Kidney epithelial cell (primary cell): ENCODE results near the gene CXCL1. TPM values are rescaled to one million over a fixed set of nuclear protein-coding genes. Genes with fewer than 3 reads are reported as not detected.
"Not testable (repeated sequence)": the region's sequence is repeated elsewhere in the genome, so short reads cannot be mapped to it uniquely, and the experiment has no call there.

ENCODE experiments used
- DNase-seq: peaks from one replicate; pipeline ENCODE4 v3.0.0-alpha.2; 2010; ENCODE audit warnings: low read depth
- H3K27me3 ChIP-seq: 2 replicates; pipeline ENCODE4 v1.6.0; 2011; ENCODE audit warnings: low read length; ENCODE audit not compliant: control insufficient read depth, insufficient read depth
- H3K36me3 ChIP-seq: 2 replicates; pipeline ENCODE4 v1.5.1; 2011; ENCODE audit warnings: low read length; ENCODE audit not compliant: control insufficient read depth, insufficient read depth
- H3K4me3 ChIP-seq: 2 replicates; pipeline ENCODE4 v1.5.1; 2011; ENCODE audit warnings: low read depth, mild to moderate bottlenecking, control low read depth, low read length
- total RNA-seq: library from RNA; depleted of rRNA; stranded (reverse); fragments of >200 nt; gene quantifications from 2 replicates; pipeline ENCODE4 v1.2.3, GENCODE V29; 2015
- TF ChIP-seq, protein P1 (sequence below): IDR thresholded peaks from 2 replicates; pipeline ENCODE4 v1.5.1; 2011; ENCODE audit warnings: mild to moderate bottlenecking, moderate library complexity, low read length, control low read depth, inconsistent platforms; ENCODE audit not compliant: insufficient read depth, poor library complexity, severe bottlenecking

Gene CXCL1
- total RNA-seq, 1 donor from 2014 or later, result 75.9 TPM

DNA sequence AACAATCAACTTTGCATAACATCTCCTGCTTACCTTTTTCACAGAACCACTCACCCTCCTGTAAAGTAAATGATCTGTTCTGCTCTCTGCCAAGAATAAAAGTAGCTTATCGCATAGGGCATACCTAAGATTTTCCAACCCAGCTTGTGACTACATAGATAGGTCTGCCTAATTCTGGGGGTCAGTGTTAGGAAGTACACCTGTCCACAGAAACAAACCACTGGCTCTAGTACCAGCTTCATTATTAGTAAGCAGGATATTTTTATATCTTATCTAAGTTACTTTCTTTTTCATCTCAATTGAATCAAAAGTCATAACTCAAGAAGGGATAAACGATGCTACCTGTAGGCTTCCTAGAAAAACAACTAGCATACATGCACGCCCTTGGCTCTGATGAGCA is 23.8 kb downstream of the CXCL1 start:
- no peak for DNase-seq
- H3K36me3 ChIP-seq, result no peaks in the 10 kb centered on the region
- H3K27me3 ChIP-seq, result no peaks in the 10 kb centered on the region
- TF ChIP-seq, protein P1, sequence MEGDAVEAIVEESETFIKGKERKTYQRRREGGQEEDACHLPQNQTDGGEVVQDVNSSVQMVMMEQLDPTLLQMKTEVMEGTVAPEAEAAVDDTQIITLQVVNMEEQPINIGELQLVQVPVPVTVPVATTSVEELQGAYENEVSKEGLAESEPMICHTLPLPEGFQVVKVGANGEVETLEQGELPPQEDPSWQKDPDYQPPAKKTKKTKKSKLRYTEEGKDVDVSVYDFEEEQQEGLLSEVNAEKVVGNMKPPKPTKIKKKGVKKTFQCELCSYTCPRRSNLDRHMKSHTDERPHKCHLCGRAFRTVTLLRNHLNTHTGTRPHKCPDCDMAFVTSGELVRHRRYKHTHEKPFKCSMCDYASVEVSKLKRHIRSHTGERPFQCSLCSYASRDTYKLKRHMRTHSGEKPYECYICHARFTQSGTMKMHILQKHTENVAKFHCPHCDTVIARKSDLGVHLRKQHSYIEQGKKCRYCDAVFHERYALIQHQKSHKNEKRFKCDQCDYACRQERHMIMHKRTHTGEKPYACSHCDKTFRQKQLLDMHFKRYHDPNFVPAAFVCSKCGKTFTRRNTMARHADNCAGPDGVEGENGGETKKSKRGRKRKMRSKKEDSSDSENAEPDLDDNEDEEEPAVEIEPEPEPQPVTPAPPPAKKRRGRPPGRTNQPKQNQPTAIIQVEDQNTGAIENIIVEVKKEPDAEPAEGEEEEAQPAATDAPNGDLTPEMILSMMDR, result no peak
- H3K4me3 ChIP-seq, result no peak overlapping the region

DNA sequence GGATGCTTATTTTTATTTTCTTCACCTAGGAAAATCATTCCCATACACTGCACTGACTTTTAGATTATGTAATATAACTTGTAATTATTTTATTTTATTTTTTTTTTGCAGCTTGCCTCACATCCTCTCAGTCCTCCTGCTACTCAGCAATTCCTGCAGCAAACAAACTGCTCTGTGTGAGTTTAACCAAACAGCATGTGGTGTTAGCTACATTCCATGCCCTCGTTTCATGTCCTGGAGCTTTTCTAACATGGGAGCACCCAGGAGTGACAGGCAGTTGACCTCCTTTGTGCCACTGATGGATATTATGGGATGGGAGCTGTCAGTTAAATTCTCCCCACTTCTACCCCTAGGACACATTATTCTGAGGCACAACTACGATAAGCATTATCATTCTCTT is 24.8 kb downstream of the CXCL1 start:
- Histone ChIP-seq H3K36me3 (no peaks in the 10 kb centered on the region), H3K27me3 (no peaks in the 10 kb centered on the region), H3K4me3 (no peak overlapping the region)
- TF ChIP-seq, protein P1, result no peak
- DNase-seq, result no peak

DNA sequence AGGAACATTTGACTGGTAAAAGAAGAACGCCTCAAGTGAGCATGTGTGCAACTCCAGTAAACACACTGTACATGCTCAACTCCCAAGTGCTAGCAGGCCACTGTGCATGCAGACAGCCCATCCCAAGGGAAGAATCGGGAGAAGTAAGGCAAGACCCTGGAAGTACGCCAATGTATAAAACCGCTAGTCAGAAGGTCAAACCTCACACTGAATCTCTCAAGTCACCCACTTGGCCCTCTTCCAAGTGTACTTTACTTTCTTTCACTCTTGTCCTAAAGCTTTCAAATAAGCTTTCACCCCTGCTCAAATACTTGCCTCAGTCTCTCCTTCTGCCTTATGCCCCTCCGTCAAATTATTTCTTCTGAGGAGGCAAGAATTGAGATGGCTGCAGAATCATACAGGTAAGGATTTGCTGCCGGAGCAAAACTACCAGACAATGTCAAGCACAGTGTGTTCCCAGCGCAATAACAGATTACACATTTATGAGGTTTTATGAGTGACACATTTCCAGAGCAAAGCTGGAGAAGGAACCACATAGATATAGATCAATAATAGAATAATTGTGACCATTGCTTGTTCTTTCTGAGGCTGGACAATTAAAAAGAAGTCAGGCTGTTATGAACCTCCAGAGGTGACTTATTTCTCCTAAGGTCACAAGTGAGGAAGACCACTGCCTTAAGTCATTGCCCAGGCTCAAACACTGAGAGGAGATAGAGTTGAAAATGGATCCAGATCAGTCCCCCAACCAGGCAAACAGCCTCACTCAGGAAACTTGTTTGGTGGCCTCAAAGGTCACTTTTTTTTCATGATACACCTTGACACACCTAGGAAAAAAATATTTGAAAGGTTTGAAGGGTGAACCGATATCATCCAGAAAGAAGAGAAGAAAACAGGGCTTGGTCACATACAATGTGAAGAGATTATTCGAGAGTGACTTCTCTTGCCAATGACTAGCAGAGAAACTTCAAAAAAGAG is 26.3 kb downstream of the CXCL1 start:
- TF ChIP-seq, protein P1, result no peak
- no peak for DNase-seq
- Histone ChIP-seq H3K4me3 (no peak overlapping the region), H3K36me3 (no peaks in the 10 kb centered on the region), H3K27me3 (no peaks in the 10 kb centered on the region)

DNA sequence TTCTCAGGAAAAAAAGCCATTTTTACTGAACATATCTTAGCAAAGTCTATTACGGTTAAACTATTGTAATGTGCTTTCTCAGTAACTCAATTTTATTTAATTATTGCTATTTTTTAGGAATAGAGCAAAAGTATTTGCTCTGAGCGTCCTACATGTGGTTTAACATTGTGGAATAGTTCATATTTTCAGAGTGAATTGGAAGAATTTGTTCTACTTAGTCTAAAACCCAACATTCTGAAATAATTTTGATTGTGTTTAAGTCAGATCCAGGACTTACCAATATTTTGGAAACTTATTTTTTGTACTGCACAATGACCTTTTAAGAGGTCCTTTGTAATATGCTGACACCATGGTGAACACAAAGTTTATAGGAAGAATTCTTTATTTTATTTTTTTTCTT is 27.2 kb downstream of the CXCL1 start:
- no peak overlapping the region for H3K4me3 ChIP-seq
- TF ChIP-seq, protein P1, result no peak
- DNase-seq, result no peak
- no peaks in the 10 kb centered on the region for H3K27me3 ChIP-seq
- H3K36me3 ChIP-seq, result no peaks in the 10 kb centered on the region

DNA sequence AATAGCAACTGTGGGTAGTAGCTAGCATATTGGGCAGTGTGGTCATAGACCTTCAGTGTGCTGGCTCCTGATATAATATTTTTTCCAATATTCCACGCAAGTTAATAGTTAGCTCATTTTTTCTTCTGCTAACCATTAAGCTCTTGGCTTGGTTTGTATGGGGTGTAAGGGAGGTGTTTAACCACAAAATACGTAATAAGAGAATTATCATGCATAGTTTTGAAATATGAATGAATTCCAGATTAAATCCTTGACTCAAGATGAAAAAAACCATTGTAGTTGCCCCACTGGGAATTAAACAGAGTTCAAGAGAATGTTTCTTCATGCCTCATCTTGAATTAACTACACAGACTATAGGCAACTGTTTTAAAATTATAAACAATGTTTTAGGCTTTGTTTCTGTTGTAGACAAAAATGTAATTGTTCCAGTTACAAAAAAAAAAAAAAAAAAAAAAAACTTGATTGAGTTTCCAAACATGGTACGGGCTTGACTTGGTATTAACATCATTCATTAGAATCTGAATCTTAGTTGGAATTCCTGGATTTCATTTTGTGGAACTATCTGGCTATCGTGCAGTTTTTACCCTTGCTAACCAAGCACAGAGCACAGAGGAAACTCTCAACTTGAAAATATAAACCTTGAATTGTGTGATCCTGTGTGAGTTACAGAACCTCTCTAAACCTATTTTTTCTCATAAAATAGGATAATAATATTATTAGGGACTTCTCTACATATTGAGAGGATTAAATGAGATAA is 28.4 kb downstream of the CXCL1 start:
- TF ChIP-seq, protein P1, result no peak
- no peaks in the 10 kb centered on the region for H3K27me3 ChIP-seq
- no peaks in the 10 kb centered on the region for H3K36me3 ChIP-seq
- no peak for DNase-seq
- no peak overlapping the region for H3K4me3 ChIP-seq

DNA sequence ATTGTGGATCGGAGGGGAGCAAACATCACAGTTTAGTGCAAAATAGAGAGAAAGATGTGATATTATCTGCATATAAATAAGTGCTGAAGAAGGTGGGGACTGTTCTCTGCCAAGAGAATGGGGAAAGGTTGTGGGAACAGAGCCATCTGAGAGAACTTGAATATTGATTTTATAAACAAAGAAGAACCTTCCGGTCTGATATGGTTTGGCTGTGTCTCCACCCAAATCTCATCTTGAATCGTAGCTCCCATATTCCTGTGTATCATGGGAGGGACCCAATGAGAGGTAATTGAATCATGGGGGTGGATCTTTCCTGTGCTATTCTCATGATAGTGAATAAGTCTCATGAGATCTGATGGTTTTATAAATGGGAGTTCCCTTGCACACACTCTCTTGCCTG is 30.1 kb downstream of the CXCL1 start:
- not testable (repeated sequence) for DNase-seq

More for the DNA sequence above, 30.1 kb downstream of the CXCL1 start:
- not testable (repeated sequence) for H3K27me3 ChIP-seq, H3K4me3 ChIP-seq, H3K36me3 ChIP-seq
